Measurements from ENCODE around the gene WDR6.
A peak's percentile ranks its signal among the peaks of the same experiment; 100 is the strongest.

The WDR6 gene

DNA sequence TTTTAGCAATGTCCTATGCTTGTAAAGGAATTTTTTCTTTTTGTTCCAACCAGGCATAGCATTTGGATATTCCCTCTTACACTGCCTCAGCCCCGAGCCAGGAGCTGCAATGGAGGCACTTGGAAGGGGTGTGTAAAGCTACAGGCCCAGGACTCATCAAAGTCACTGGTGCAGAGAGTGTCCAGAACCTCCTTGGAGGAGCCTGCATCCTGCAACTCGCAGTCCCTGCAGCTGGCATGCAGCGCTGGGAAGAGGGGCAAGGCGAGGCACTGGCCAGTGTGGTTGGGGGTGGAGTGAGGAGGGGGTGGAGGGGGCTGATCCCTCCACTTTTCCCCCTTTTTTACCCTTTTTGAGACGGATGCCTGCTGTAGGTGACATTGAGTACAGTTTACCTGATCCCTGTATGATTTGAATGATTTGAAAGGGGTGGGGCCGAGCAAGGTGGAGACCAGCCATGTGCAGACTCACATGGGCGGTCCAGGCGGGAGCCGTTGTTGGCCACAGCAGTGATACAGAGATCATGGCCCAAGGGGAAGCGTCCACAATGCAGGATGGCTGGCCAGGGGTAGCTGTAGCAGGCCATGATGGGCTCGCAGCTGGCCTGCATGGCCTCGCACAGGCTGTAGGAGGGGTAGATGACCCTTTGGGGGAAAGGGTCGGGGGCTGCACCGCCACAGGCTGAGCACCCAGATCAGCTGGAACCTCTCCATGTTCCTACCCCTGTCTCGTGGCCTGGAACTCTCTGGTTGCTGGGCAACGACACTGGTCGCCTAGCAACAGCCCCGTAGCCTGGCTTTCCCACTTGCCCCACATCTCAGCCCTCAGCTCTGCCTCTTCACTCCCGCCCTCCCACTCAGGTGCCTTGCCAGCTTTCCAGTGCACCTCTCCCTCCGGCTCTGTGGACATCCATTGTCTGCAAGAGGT is 9.2 kb upstream of the WDR6 start:
- DNase-seq (ENCODE audit: low spot score): peak; percentile 15

DNA sequence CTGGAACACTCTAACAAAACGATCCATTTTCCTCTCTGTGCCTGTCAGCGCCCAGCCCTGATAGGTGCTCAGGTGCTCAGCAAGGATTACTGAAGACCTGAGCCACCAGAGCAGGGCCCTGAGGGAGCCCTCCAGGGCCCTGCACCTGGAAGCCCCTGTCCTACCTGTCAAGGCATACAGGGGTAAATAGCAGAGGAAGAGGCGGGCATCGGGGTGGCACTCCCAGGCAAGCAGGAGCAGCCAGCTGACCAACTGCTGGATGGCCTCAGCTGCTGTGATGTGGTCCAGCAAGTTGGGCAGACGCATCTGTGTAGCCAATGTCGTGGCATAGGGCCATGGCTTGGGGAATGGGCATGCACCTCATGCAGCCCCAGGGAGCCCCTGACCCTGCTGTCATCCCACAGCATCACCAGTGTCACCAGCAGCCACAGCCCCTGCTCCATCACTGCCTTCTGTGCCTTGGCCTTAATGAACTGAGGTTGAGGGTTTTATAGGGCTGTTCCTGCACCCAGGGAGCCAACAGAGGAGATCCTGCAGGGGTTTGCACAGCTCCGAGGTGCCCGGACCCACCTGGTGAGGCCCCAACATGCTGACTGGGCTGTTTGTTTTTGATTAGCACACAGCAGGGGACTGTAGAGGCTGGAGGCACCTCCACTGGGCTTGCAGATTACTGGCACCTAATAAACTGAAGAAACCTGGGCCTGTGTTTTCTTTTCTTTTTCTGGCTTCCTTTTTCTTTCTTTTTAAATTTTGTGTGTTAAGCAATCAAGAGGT is 7.9 kb upstream of the WDR6 start:
- DNase-seq (ENCODE audit: low spot score): no peak
- TF ChIP-seq, protein P1, sequence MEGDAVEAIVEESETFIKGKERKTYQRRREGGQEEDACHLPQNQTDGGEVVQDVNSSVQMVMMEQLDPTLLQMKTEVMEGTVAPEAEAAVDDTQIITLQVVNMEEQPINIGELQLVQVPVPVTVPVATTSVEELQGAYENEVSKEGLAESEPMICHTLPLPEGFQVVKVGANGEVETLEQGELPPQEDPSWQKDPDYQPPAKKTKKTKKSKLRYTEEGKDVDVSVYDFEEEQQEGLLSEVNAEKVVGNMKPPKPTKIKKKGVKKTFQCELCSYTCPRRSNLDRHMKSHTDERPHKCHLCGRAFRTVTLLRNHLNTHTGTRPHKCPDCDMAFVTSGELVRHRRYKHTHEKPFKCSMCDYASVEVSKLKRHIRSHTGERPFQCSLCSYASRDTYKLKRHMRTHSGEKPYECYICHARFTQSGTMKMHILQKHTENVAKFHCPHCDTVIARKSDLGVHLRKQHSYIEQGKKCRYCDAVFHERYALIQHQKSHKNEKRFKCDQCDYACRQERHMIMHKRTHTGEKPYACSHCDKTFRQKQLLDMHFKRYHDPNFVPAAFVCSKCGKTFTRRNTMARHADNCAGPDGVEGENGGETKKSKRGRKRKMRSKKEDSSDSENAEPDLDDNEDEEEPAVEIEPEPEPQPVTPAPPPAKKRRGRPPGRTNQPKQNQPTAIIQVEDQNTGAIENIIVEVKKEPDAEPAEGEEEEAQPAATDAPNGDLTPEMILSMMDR (IDR thresholded peaks at IDR 0.05; ENCODE audit: borderline replicate concordance, control extremely low read depth, extremely low read depth, insufficient read depth, missing control alignments): no peak
- in situ Hi-C loops (cut with MboI; ENCODE audit: low sequenced_read_pairs, unreplicated experiment): no loop called here

More for the DNA sequence above, 9.2 kb upstream of the WDR6 start:
- in situ Hi-C loops (cut with MboI; ENCODE audit: low sequenced_read_pairs, unreplicated experiment): no loop called here
- TF ChIP-seq, protein P1 (IDR thresholded peaks at IDR 0.05; ENCODE audit: borderline replicate concordance, control extremely low read depth, extremely low read depth, insufficient read depth, missing control alignments): no peak

- TF ChIP-seq, protein P1 (IDR thresholded peaks at IDR 0.05; ENCODE audit: borderline replicate concordance, control extremely low read depth, extremely low read depth, insufficient read depth, missing control alignments): no peak
- DNase-seq (ENCODE audit: low spot score): no peak
- in situ Hi-C loops (cut with MboI; ENCODE audit: low sequenced_read_pairs, unreplicated experiment): no loop called here
Measured at GRCh38 chr3:49001155-49001554, 6.0 kb upstream of the WDR6 start.

GRCh38 chr3:49004352-49005302 is 2.6 kb upstream of the WDR6 start:
- TF ChIP-seq, protein P1 (IDR thresholded peaks at IDR 0.05; ENCODE audit: borderline replicate concordance, control extremely low read depth, extremely low read depth, insufficient read depth, missing control alignments): no peak
- in situ Hi-C loops (cut with MboI; ENCODE audit: low sequenced_read_pairs, unreplicated experiment): no loop called here
- DNase-seq (ENCODE audit: low spot score): no peak

- TF ChIP-seq, protein P1 (IDR thresholded peaks at IDR 0.05; ENCODE audit: borderline replicate concordance, control extremely low read depth, extremely low read depth, insufficient read depth, missing control alignments): no peak
- in situ Hi-C loops (cut with MboI; ENCODE audit: low sequenced_read_pairs, unreplicated experiment): no loop called here
- DNase-seq (ENCODE audit: low spot score): no peak
Measured at GRCh38 chr3:49005303-49005680, 1.9 kb upstream of the WDR6 start.

DNA sequence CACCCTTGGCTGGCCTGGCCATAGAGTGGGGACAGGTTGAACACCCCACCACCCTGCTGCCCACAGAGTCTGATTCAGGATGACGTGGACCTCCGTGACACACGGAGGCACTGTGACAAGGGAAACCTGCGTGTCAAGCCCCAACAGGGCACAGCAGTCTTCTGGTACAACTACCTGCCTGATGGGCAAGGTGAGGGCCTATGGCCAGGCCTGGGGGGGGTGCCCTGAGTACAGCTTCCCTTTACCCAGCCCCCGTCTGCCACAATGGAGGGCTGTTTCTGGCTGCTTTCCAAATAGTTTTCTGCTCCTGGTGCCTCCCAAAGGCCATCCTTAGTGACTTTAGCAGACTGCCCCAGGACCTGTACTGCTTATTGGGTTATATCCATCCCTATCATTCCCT is 1.2 kb upstream of the WDR6 start:
- in situ Hi-C loops (cut with MboI; ENCODE audit: low sequenced_read_pairs, unreplicated experiment): no loop called here
- TF ChIP-seq, protein P1 (IDR thresholded peaks at IDR 0.05; ENCODE audit: borderline replicate concordance, control extremely low read depth, extremely low read depth, insufficient read depth, missing control alignments): no peak
- DNase-seq (ENCODE audit: low spot score): no peak

All from GM13976 (cell line).